ENCODE data around the gene CLEC4C. TPM values are rescaled to one million over a fixed set of nuclear protein-coding genes. Genes with fewer than 3 reads are reported as not detected.

CLEC4C gene
- total and polyA plus RNA-seq, 2 of the 8 experiments (the other 6 are each of a cell fraction or from before 2014, with no cell fraction given) = 0.76 TPM; not detected in 1

DNA sequence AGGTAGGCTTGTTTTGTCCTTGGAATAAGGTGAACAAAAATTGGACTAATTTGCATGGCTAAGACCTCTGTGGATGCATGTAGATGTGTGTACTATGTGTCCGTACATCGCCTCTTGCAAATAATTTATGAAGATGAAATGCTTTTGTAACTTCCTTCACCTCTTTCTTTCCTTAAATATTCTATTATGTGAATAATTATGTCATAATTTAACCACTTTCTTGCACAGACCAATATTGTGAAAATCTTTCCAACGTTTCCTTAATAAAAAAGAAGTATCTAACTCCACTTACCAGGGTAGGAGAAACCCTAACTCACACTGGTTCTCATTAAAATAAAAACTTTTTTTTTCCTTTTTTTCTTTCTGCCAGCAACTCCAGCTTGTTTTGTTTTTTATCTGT lies 46.0 kb upstream of the CLEC4C start:
- peaks cover 0 to 2% of the 10 kb centered on the region in 2 experiments for H4K20me1 ChIP-seq (replicated peaks in 1 of 2; ENCODE audit: control insufficient read depth in 1 of 2, insufficient read depth in 2 of 2, low read length in 2 of 2)
- H3K4ac ChIP-seq (replicated peaks; ENCODE audit: insufficient read length, low read depth, low read length) = no peak overlapping the region
- H2BK20ac ChIP-seq (ENCODE audit: low read length) = no peak overlapping the region
- no peak overlapping the region for H2BK120ac ChIP-seq (replicated peaks; ENCODE audit: low read depth, low read length)
- H3K79me2 ChIP-seq (ENCODE audit: control insufficient read depth in 1 of 2, insufficient read depth in 2 of 2, low read length in 2 of 2) = peaks cover 15 to 54% of the 10 kb centered on the region in 2 experiments
- H3K23me2 ChIP-seq (ENCODE audit: low read depth, low read length) = peaks cover 6% of the 10 kb centered on the region; the same call in 1 of the 2 replicates
- H3K9ac ChIP-seq (replicated peaks in 1 of 4; ENCODE audit: extremely low read depth in 1 of 4, low read depth in 3 of 4, low read length in 3 of 4) = no peak overlapping the region
- CTCF ChIA-PET (ENCODE audit: partially characterized antibody) = interaction anchor here (0.6 to 1.7 kb wide), 3 partner anchors 14 to 115 kb away, joined by 3 to 4 read pairs (median 3); no protein-coding TSS in a partner anchor
- POLR2A ChIA-PET (ENCODE audit: partially characterized antibody) = no interaction called here
- H3K14ac ChIP-seq (ENCODE audit: insufficient read length) = no peak overlapping the region
- no peak overlapping the region for H4K8ac ChIP-seq (ENCODE audit: extremely low read depth, insufficient read depth, low read length)
- no peak overlapping the region for H3K23ac ChIP-seq (ENCODE audit: insufficient read length)
- H2BK15ac ChIP-seq (ENCODE audit: low read length) = no peak overlapping the region
- H3K27ac ChIP-seq (ENCODE audit: low read depth, low read length) = no peak overlapping the region
- no peak overlapping the region for H4K5ac ChIP-seq (ENCODE audit: insufficient read length, low read depth, low read length)
- 89% methylated on average over 3 of the region's 3 CpGs; no CpG with 5 or more reads in 1 of the 2 experiments for WGBS, 2 experiments (ENCODE audit: extremely low coverage in 1 of 2, insufficient coverage in 1 of 2, insufficient read length in 1 of 2, insufficient replicate concordance in 2 of 2, low coverage in 1 of 2, low lambda C conversion rate in 2 of 2, missing lambda C conversion rate in 1 of 2)
- FAIRE-seq = no peak
- H2AFZ ChIP-seq (ENCODE audit: low read length) = no peak overlapping the region
- no peak overlapping the region for H3K18ac ChIP-seq (ENCODE audit: extremely low read depth, low read length)
- no peaks in the 10 kb centered on the region for H3K27me3 ChIP-seq (replicated peaks in 1 of 4; ENCODE audit: control insufficient read depth in 3 of 4, extremely low read depth in 1 of 4, insufficient read depth in 3 of 4, low read length in 3 of 4)
- H4K91ac ChIP-seq (replicated peaks; ENCODE audit: insufficient read length, low read length) = no peak overlapping the region
- peaks cover 6 to 21% (median 12%) of the 10 kb centered on the region in 4 experiments for H3K4me1 ChIP-seq (replicated peaks in 1 of 4; ENCODE audit: control insufficient read depth in 3 of 4, insufficient read depth in 4 of 4, low read length in 3 of 4)
- no peak overlapping the region for H2AK5ac ChIP-seq (ENCODE audit: low read depth, low read length)
- no peak overlapping the region for H3K4me3 ChIP-seq (ENCODE audit: extremely low read depth in 1 of 4, insufficient read depth in 2 of 4, low read depth in 3 of 4, low read length in 4 of 4)
- H3K56ac ChIP-seq (replicated peaks; ENCODE audit: insufficient read length, low read depth, low read length) = no peak overlapping the region
- no peak overlapping the region for H2BK12ac ChIP-seq (ENCODE audit: low read depth, low read length)
- peaks cover 5 to 48% (median 19%) of the 10 kb centered on the region in 4 experiments; a peak in 7 of 8 replicates for H3K36me3 ChIP-seq (ENCODE audit: control insufficient read depth in 2 of 4, insufficient read depth in 4 of 4, low read length in 3 of 4)
- 0 out of 2 replicates have a peak, but pooled peaks cover 3% of the 10 kb centered on the region for H3K79me1 ChIP-seq (ENCODE audit: low read depth, low read length)
- no peak overlapping the region for H2BK5ac ChIP-seq (ENCODE audit: low read depth, low read length)
- H3K4me2 ChIP-seq (ENCODE audit: insufficient read depth in 1 of 2, low read depth in 2 of 2, low read length in 2 of 2) = peak overlapping the region in 1 of 2 experiments; percentile 72; a peak in 1 of 4 replicates
- H3K9me3 ChIP-seq (ENCODE audit: insufficient read depth in 2 of 2, low read depth in 1 of 2, low read length in 1 of 2) = no peaks in the 10 kb centered on the region
- DNase-seq (ENCODE audit: low read depth in 1 of 2, low spot score in 2 of 2) = no peak
- TF ChIP-seq JUND (IDR thresholded peaks at IDR 0.05; ENCODE audit: low read length) (no peak), RFX5 (IDR thresholded peaks at IDR 0.05; ENCODE audit: borderline replicate concordance, low read depth, low read length) (no peak), TAF7 (optimal IDR thresholded peaks at IDR 0.05; ENCODE audit: borderline replicate concordance, low read depth, low read length) (no peak), TEAD4 (IDR thresholded peaks at IDR 0.05; ENCODE audit: low read depth, low read length) (no peak), SUZ12 (IDR thresholded peaks at IDR 0.05; ENCODE audit: low read length) (no peak), SRF (IDR thresholded peaks at IDR 0.05; ENCODE audit: low read depth, low read length) (no peak), KDM4A (IDR thresholded peaks at IDR 0.05; ENCODE audit: low read depth, low read length, severe bottlenecking) (no peak), EZH2 (IDR thresholded peaks at IDR 0.05; ENCODE audit: low read depth, low read length, severe bottlenecking) (no peak), POU5F1 (IDR thresholded peaks at IDR 0.05; ENCODE audit: low read depth, low read length) (no peak), POLR2A (IDR thresholded peaks at IDR 0.05; ENCODE audit: control extremely low read depth in 1 of 2, low read depth in 2 of 2, low read length in 2 of 2) (no peak), EP300 (IDR thresholded peaks at IDR 0.05; ENCODE audit: borderline replicate concordance in 1 of 2, low read depth in 2 of 2, low read length in 2 of 2) (no peak), CHD2 (IDR thresholded peaks at IDR 0.05; ENCODE audit: low read length) (no peak), SIN3A (conservative IDR thresholded peaks at IDR 0.05 in 1 of 2, IDR thresholded peaks at IDR 0.05 in 1 of 2; ENCODE audit: low read depth in 1 of 2, low read length in 2 of 2) (no peak)
